Peyer's patch (tissue), 4 donors: Measurements from ENCODE around the gene BAIAP2.

ENCODE experiments used
- CTCF ChIP-seq, 6 experiments: fragments of 450-650 bp in 4 of 6; fragments of 200-600 bp in 2 of 6; sonication (generic) in 1 of 6; IDR thresholded peaks; one replicate each; pipeline ENCODE4 v1.5.1; 2017 to 2019; ENCODE audit warnings: antibody characterized with exemption in 6 of 6, mild to moderate bottlenecking in 3 of 6, moderate library complexity in 1 of 6
- POLR2A ChIP-seq, 2 donors: fragments of 450-650 bp; IDR thresholded peaks; one replicate each; pipeline ENCODE4 v1.5.1; 2017; ENCODE audit warnings: antibody characterized with exemption in 2 of 2, mild to moderate bottlenecking in 2 of 2, moderate library complexity in 2 of 2

GRCh38 chr17:80992948-80993624 lies 41.9 kb upstream of the BAIAP2 start:
- TF ChIP-seq CTCF (IDR thresholded peaks at IDR 0.05) (no peak), POLR2A (IDR thresholded peaks at IDR 0.05) (no peak)
